Mucosa of rectum (tissue), 2 donors: ENCODE results near the gene CHEK1.
"Not testable (repeated sequence)": the region's sequence is repeated elsewhere in the genome, so short reads cannot be mapped to it uniquely, and the experiment has no call there.

Experiments used
- H3K27ac ChIP-seq, 2 donors: one replicate each; pipeline ENCODE4 v1.7.0; 2013; ENCODE audit warnings: inconsistent platforms in 2 of 2, low read depth in 2 of 2, low read length in 2 of 2
- H3K27me3 ChIP-seq, 2 donors: one replicate each; pipeline ENCODE4 v1.7.0; 2013; ENCODE audit warnings: low read length in 2 of 2; ENCODE audit not compliant: control insufficient read depth in 2 of 2, insufficient read depth in 2 of 2
- H3K36me3 ChIP-seq, 2 donors: one replicate each; pipeline ENCODE4 v1.7.0; 2013; ENCODE audit warnings: low read length in 2 of 2; ENCODE audit not compliant: control insufficient read depth in 2 of 2, insufficient read depth in 2 of 2
- H3K4me1 ChIP-seq, 2 donors: one replicate each; pipeline ENCODE4 v1.7.0; 2013; ENCODE audit warnings: low read length in 2 of 2, mild to moderate bottlenecking in 1 of 2; ENCODE audit not compliant: control insufficient read depth in 2 of 2, insufficient read depth in 2 of 2
- H3K4me3 ChIP-seq, 2 donors: one replicate each; pipeline ENCODE4 v1.7.0; 2013; ENCODE audit warnings: low read length in 2 of 2
- H3K9ac ChIP-seq, 2 donors: one replicate each; pipeline ENCODE4 v1.7.0; 2013; ENCODE audit warnings: low read length in 2 of 2, low read depth in 1 of 2, mild to moderate bottlenecking in 1 of 2
- H3K9me3 ChIP-seq, 2 donors: one replicate each; pipeline ENCODE4 v1.7.0; 2013; ENCODE audit warnings: low read length in 2 of 2; ENCODE audit not compliant: control insufficient read depth in 2 of 2
- donor health status: healthy.
- donor health status: Normal muscosa, but diverticular disease.

CHEK1 gene

GRCh38 chr11:125689274-125689859, 64.4 kb downstream of the CHEK1 start:
- H3K27ac ChIP-seq, result no peak overlapping the region

GRCh38 chr11:125690006-125690405, 65.0 kb downstream of the CHEK1 start:
- Histone ChIP-seq H3K27me3 (no peaks in the 10 kb centered on the region), H3K9me3 (no peaks in the 10 kb centered on the region), H3K9ac (no peak overlapping the region)

More at GRCh38 chr11:125689274-125689859, 64.4 kb downstream of the CHEK1 start:
- Histone ChIP-seq H3K27me3 (no peaks in the 10 kb centered on the region), H3K4me1 (no peaks in the 10 kb centered on the region), H3K36me3 (no peaks in the 10 kb centered on the region), H3K9me3 (no peaks in the 10 kb centered on the region), H3K9ac (no peak overlapping the region), H3K4me3 (no peak overlapping the region)

GRCh38 chr11:125692887-125693286, 67.9 kb downstream of the CHEK1 start:
- H3K4me1 ChIP-seq, result no peaks in the 10 kb centered on the region
- no peaks in the 10 kb centered on the region for H3K9me3 ChIP-seq
- H3K9ac ChIP-seq, result no peak overlapping the region
- no peak overlapping the region for H3K27ac ChIP-seq
- H3K36me3 ChIP-seq, result no peaks in the 10 kb centered on the region
- no peak overlapping the region for H3K4me3 ChIP-seq
- no peaks in the 10 kb centered on the region for H3K27me3 ChIP-seq

More at GRCh38 chr11:125690006-125690405, 65.0 kb downstream of the CHEK1 start:
- H3K4me3 ChIP-seq, result no peak overlapping the region
- H3K27ac ChIP-seq, result no peak overlapping the region
- H3K36me3 ChIP-seq, result no peaks in the 10 kb centered on the region
- no peaks in the 10 kb centered on the region for H3K4me1 ChIP-seq

GRCh38 chr11:125694951-125695350, 70.0 kb downstream of the CHEK1 start:
- H3K4me3 ChIP-seq, result no peak overlapping the region
- H3K27me3 ChIP-seq, result no peaks in the 10 kb centered on the region
- no peaks in the 10 kb centered on the region for H3K9me3 ChIP-seq
- no peak overlapping the region for H3K27ac ChIP-seq
- H3K4me1 ChIP-seq, result no peaks in the 10 kb centered on the region
- no peak overlapping the region for H3K9ac ChIP-seq
- H3K36me3 ChIP-seq, result no peaks in the 10 kb centered on the region

GRCh38 chr11:125701018-125701610, 76.2 kb downstream of the CHEK1 start:
- no peak overlapping the region for H3K9ac ChIP-seq

GRCh38 chr11:125701858-125702621, 77.1 kb downstream of the CHEK1 start:
- Histone ChIP-seq H3K27ac (no peak overlapping the region), H3K9ac (no peak overlapping the region)

More at GRCh38 chr11:125701018-125701610, 76.2 kb downstream of the CHEK1 start:
- H3K4me3 ChIP-seq, result no peak overlapping the region
- no peaks in the 10 kb centered on the region for H3K4me1 ChIP-seq
- H3K36me3 ChIP-seq, result no peaks in the 10 kb centered on the region
- no peaks in the 10 kb centered on the region for H3K27me3 ChIP-seq
- H3K9me3 ChIP-seq, result no peaks in the 10 kb centered on the region
- no peak overlapping the region for H3K27ac ChIP-seq

GRCh38 chr11:125704686-125705085, 79.7 kb downstream of the CHEK1 start:
- H3K27ac ChIP-seq, H3K9ac ChIP-seq, H3K27me3 ChIP-seq, H3K4me1 ChIP-seq, H3K9me3 ChIP-seq, H3K36me3 ChIP-seq, H3K4me3 ChIP-seq: not testable (repeated sequence)

More at GRCh38 chr11:125701858-125702621, 77.1 kb downstream of the CHEK1 start:
- Histone ChIP-seq H3K27me3 (no peaks in the 10 kb centered on the region), H3K4me1 (no peaks in the 10 kb centered on the region), H3K9me3 (no peaks in the 10 kb centered on the region), H3K36me3 (no peaks in the 10 kb centered on the region), H3K4me3 (no peak overlapping the region)

GRCh38 chr11:125720781-125721180, 95.8 kb downstream of the CHEK1 start:
- Histone ChIP-seq H3K4me1 (no peaks in the 10 kb centered on the region), H3K36me3 (no peaks in the 10 kb centered on the region), H3K9me3 (no peaks in the 10 kb centered on the region), H3K9ac (no peak overlapping the region), H3K4me3 (no peak overlapping the region), H3K27me3 (no peaks in the 10 kb centered on the region), H3K27ac (no peak overlapping the region)

GRCh38 chr11:125724125-125724524, 99.2 kb downstream of the CHEK1 start:
- no peak overlapping the region for H3K4me3 ChIP-seq
- H3K9me3 ChIP-seq, result no peaks in the 10 kb centered on the region
- no peaks in the 10 kb centered on the region for H3K27me3 ChIP-seq
- no peak overlapping the region for H3K9ac ChIP-seq
- H3K27ac ChIP-seq, result no peak overlapping the region
- no peaks in the 10 kb centered on the region for H3K4me1 ChIP-seq
- H3K36me3 ChIP-seq, result no peaks in the 10 kb centered on the region
